Ovary (tissue), 3 donors: ENCODE data around the gene C1QTNF9.

Source experiments
- CTCF ChIP-seq, 3 donors: fragments of 450-650 bp in 2 of 3; fragments of 200-600 bp in 1 of 3; IDR thresholded peaks; one replicate each; pipeline versions ENCODE4 v1.5.1 to v1.8.0; 2016 to 2022; ENCODE audit warnings: antibody characterized with exemption in 3 of 3, mild to moderate bottlenecking in 1 of 3
- POLR2A ChIP-seq: fragments of 450-650 bp; IDR thresholded peaks from one replicate; pipeline ENCODE4 v1.6.1; 2017; ENCODE audit warnings: antibody characterized with exemption, mild to moderate bottlenecking, moderate library complexity
- donor health status: DM: no; HTN: no; CAD: no.

GRCh38 chr13:24271601-24272451 is 37.6 kb upstream of the C1QTNF9 start:
- TF ChIP-seq CTCF (IDR thresholded peaks at IDR 0.05) (no peak), POLR2A (peak; percentile 45)
